Transverse colon (tissue), 3 donors: ENCODE measurements around the gene ANO4.

Source experiments
- CTCF ChIP-seq, 5 experiments: fragments of 200-600 bp in 3 of 5; fragments of 450-650 bp in 2 of 5; sonication (generic) in 3 of 5; IDR thresholded peaks; 1 replicate in 2 of 5; 2 replicates in 3 of 5; pipeline ENCODE4 v1.5.1; 2016 to 2017; ENCODE audit warnings: antibody characterized with exemption in 5 of 5, inconsistent platforms in 3 of 5, mild to moderate bottlenecking in 2 of 5, moderate library complexity in 1 of 5
- POLR2A ChIP-seq: fragments of 450-650 bp; IDR thresholded peaks from one replicate; pipeline ENCODE4 v1.6.1; 2016; ENCODE audit warnings: antibody characterized with exemption, mild to moderate bottlenecking, moderate library complexity

- no peak for TF ChIP-seq POLR2A
- no peak for TF ChIP-seq CTCF (IDR thresholded peaks at IDR 0.05)
Measured at GRCh38 chr12:100942984-100943749, 148.6 kb downstream of the ANO4 start.
